T-helper 2 cell treated with Interferon-gamma antibody and Interleukin-4, amounts not matched to agents 100 ng/mL and 5 ng/mL, for 36 hours (primary cell): ENCODE measurements around the gene GORAB. TPM values are rescaled to one million over a fixed set of nuclear protein-coding genes. Genes with fewer than 3 reads are reported as not detected.

Source experiments
- intact Hi-C: fragments of 100-400 bp; cut with micrococcal nuclease; formaldehyde crosslinking; loops from one replicate; pipeline ENCODE4 v1.15.1; 2023
- total RNA-seq: library from RNA; stranded (reverse); gene quantifications from 2 replicates; pipeline ENCODE4 v1.2.3, GENCODE V29; 2022

Gene GORAB
- 9.6 and 10.3 TPM in 2 replicates for total RNA-seq

GRCh38 chr1:170531758-170532657 is at the start of gene GORAB:
Gene GORAB (plus strand): TSS chr1:170532166. CDS start chr1:170532224, 58 bp downstream.
- intact Hi-C loops = loop anchor here (1.0 to 5.0 kb wide), 4 partner anchors 458 to 735 kb away; partner anchors contain the start of gene KIFAP3

GRCh38 chr1:170483051-170483450 is 48.9 kb upstream of the GORAB start:
- intact Hi-C loops = no loop called here

- intact Hi-C loops = no loop called here
These were observed 44.5 kb upstream of the GORAB start for GRCh38 chr1:170487503-170487902.

GRCh38 chr1:170491291-170491690 is 40.7 kb upstream of the GORAB start:
- intact Hi-C loops = no loop called here

GRCh38 chr1:170494369-170494768 is 37.6 kb upstream of the GORAB start:
- intact Hi-C loops = no loop called here

- intact Hi-C loops = no loop called here
These were observed 37.0 kb upstream of the GORAB start for GRCh38 chr1:170495006-170495405.

- intact Hi-C loops = no loop called here
These were observed 33.1 kb upstream of the GORAB start for GRCh38 chr1:170498876-170499275.

GRCh38 chr1:170503665-170504064 is 28.3 kb upstream of the GORAB start:
- intact Hi-C loops = no loop called here

GRCh38 chr1:170510163-170510562 is 21.8 kb upstream of the GORAB start:
- intact Hi-C loops = no loop called here

- intact Hi-C loops = no loop called here
These were observed 20.9 kb upstream of the GORAB start for GRCh38 chr1:170511038-170511437.

- intact Hi-C loops = no loop called here
These were observed 18.8 kb upstream of the GORAB start for GRCh38 chr1:170513138-170513537.

- intact Hi-C loops = no loop called here
These were observed 13.7 kb upstream of the GORAB start for GRCh38 chr1:170518185-170518834.

- intact Hi-C loops = no loop called here
These were observed 13.0 kb upstream of the GORAB start for GRCh38 chr1:170518965-170519364.

- intact Hi-C loops = no loop called here
These were observed 11.4 kb upstream of the GORAB start for GRCh38 chr1:170520601-170521000.

- intact Hi-C loops = no loop called here
These were observed 10.1 kb upstream of the GORAB start for GRCh38 chr1:170521818-170522217.

- intact Hi-C loops = loop anchor here (5.0 kb wide), 2 partner anchors 604 to 734 kb away; a partner anchor contains a TSS
These were observed 801 bp upstream of the GORAB start for GRCh38 chr1:170530972-170531757.

GRCh38 chr1:170533298-170533697 is 1.3 kb downstream of the GORAB start:
- intact Hi-C loops = loop anchor here (5.0 kb wide), 2 partner anchors 606 to 736 kb away; a partner anchor contains a TSS

GRCh38 chr1:170534626-170535147 is 2.7 kb downstream of the GORAB start:
- intact Hi-C loops = loop anchor here (5.0 kb wide), 2 partner anchors 607 to 737 kb away; a partner anchor contains a TSS

GRCh38 chr1:170535418-170535817 is 3.5 kb downstream of the GORAB start:
- intact Hi-C loops = no loop called here

- intact Hi-C loops = no loop called here
These were observed 5.1 kb downstream of the GORAB start for GRCh38 chr1:170536924-170537551.
